Measurements from ENCODE around the gene OR10G8. TPM values are rescaled to one million over a fixed set of nuclear protein-coding genes. Genes with fewer than 3 reads are reported as not detected.
A peak's percentile ranks its signal among the peaks of the same experiment; 100 is the strongest.

Gene OR10G8
- total and polyA plus RNA-seq, 8 donors: not detected

DNA sequence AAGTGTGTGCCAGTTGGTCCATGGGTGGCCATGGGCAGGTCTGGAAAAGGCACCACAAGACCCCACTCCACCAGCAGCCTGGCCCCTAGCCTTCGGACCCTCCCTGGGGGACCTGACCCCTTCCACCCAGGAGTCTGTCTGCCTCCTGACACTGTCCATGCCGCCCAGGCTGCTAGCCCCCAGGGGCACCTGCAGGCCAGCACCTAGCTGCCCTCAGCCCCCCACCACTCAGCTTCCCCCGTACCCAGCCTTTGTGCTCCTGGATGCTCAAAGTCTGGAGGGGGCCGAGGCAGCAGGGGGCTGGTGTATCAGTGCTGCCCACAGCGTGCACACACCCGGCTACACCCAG, 48.9 kb downstream of the OR10G8 start:
- no peak for DNase-seq
- WGBS, 5 donors: 54 to 88% (median 62%) methylated on average over 4 to 6 of the region's 6 CpGs
- Histone ChIP-seq H3K4me3 (peak overlapping the region in 3 of 4 donors; percentile 29 to 43 (median 37)), H3K27ac (peak overlapping the region in 2 of 5 donors; percentile 19 to 24), H3K4me1 (peaks cover 0 to 22% (median 12%) of the 10 kb centered on the region in 4 donors), H3K36me3 (no peaks in the 10 kb centered on the region), H3K27me3 (peaks cover 0 to 51% (median 16%) of the 10 kb centered on the region in 3 donors), H3K9me3 (no peaks in the 10 kb centered on the region)
- intact Hi-C loops (cut with DNase I; ENCODE audit: low total_unique reads): loop anchor here (10.0 kb wide), 1 partner anchor 119 kb away; no protein-coding TSS in a partner anchor
- TF ChIP-seq POLR2AphosphoS5 (IDR thresholded peaks at IDR 0.05) (no peak), EP300 (IDR thresholded peaks at IDR 0.05) (no peak), POLR2A (IDR thresholded peaks at IDR 0.05) (no peak)
- TF ChIP-seq, protein P1, sequence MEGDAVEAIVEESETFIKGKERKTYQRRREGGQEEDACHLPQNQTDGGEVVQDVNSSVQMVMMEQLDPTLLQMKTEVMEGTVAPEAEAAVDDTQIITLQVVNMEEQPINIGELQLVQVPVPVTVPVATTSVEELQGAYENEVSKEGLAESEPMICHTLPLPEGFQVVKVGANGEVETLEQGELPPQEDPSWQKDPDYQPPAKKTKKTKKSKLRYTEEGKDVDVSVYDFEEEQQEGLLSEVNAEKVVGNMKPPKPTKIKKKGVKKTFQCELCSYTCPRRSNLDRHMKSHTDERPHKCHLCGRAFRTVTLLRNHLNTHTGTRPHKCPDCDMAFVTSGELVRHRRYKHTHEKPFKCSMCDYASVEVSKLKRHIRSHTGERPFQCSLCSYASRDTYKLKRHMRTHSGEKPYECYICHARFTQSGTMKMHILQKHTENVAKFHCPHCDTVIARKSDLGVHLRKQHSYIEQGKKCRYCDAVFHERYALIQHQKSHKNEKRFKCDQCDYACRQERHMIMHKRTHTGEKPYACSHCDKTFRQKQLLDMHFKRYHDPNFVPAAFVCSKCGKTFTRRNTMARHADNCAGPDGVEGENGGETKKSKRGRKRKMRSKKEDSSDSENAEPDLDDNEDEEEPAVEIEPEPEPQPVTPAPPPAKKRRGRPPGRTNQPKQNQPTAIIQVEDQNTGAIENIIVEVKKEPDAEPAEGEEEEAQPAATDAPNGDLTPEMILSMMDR (IDR thresholded peaks at IDR 0.05): no peak

DNA sequence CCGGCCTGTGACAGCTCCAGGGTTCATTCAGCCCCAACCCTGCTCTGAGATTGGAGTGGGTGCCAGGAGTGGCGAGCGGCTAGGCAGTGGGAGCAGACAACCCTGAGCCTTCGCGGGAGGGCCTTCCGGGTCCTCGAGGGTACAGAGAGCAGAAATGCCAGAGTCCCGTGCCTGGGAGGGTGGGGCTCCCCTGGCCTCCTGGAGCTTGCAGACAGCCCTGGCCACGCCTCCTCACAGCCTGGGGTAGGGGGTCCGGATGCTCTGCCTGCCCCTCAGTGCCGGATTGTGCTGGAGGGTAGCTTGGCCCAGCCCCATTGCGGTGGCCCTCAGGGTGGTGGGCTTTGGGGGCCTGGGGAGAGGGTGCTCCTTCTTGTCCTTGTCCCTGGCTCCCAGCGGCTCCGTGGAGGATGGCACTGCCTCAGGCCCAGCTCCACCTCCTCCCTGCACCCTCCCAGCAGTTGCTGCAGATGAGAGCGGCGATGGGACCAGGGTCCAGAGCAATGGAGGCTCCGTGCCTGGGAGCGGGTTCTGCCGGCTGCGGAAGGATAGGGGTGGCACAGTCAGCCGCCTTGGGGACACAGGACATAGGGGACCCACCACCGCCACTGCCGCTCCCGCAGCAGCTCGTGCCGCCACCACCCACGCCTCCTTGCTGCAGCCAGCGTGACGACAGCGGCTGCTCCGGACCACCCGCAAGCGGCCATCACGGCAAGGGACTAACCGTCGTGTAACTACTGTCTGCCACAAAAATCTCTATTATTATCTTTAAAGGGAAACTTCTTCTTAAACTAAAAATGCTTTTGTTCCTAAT, 49.4 kb downstream of the OR10G8 start:
- Histone ChIP-seq H3K27me3 (peaks cover 0 to 50% (median 16%) of the 10 kb centered on the region in 3 donors), H3K36me3 (no peaks in the 10 kb centered on the region), H3K9me3 (no peaks in the 10 kb centered on the region), H3K27ac (peak overlapping the region in 2 of 5 donors; percentile 19 to 24), H3K4me3 (peak overlapping the region; percentile 29 to 45 (median 40)), H3K4me1 (peaks cover 0 to 22% (median 12%) of the 10 kb centered on the region in 4 donors)
- WGBS, 5 donors: 5 to 12% (median 7%) methylated on average over 24 to 36 of the region's 36 CpGs
- DNase-seq: peak in 1 of 2 donors; percentile 69
- intact Hi-C loops (cut with DNase I; ENCODE audit: low total_unique reads): loop anchor here (10.0 kb wide), 1 partner anchor 119 kb away; no protein-coding TSS in a partner anchor
- TF ChIP-seq POLR2A (IDR thresholded peaks at IDR 0.05): no peak
- TF ChIP-seq, protein P1 (IDR thresholded peaks at IDR 0.05): no peak
- TF ChIP-seq POLR2AphosphoS5 (IDR thresholded peaks at IDR 0.05): no peak
- TF ChIP-seq EP300 (IDR thresholded peaks at IDR 0.05): no peak

DNA sequence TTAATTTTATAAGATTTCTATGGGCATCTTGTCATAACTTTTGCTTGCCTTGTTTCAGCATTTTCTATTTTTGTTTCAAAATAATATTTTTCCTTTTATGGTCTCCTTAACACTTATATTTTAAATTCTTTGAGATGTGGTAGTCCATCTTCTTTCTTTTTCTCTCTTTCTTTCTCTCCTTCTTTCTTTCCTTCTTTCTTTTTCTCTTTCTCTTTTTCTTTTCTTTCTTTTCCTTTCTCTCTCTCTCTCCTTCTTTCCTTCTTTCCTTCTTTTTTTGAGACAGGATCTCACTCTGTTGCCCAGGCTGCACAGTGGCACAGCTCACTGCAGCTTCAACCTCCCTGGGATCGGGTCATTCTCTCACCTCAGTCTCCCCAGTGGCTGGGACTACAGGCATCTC, 50.7 kb downstream of the OR10G8 start:
- Histone ChIP-seq H3K27me3 (peaks cover 0 to 49% (median 16%) of the 10 kb centered on the region in 3 donors), H3K4me3 (no peak overlapping the region), H3K36me3 (no peaks in the 10 kb centered on the region), H3K27ac (no peak overlapping the region), H3K9me3 (no peaks in the 10 kb centered on the region), H3K4me1 (peaks cover 0 to 12% (median 9%) of the 10 kb centered on the region in 4 donors)
- WGBS, 5 donors: 47 to 97% (median 84%) methylated on average over 1 of the region's 1 CpG
- TF ChIP-seq EP300 (IDR thresholded peaks at IDR 0.05) (no peak), POLR2A (IDR thresholded peaks at IDR 0.05) (no peak), POLR2AphosphoS5 (IDR thresholded peaks at IDR 0.05) (no peak)
- TF ChIP-seq, protein P1 (IDR thresholded peaks at IDR 0.05): no peak
- DNase-seq: no peak
- intact Hi-C loops (cut with DNase I; ENCODE audit: low total_unique reads): loop anchor here (10.0 kb wide), 1 partner anchor 118 kb away; no protein-coding TSS in a partner anchor

DNA sequence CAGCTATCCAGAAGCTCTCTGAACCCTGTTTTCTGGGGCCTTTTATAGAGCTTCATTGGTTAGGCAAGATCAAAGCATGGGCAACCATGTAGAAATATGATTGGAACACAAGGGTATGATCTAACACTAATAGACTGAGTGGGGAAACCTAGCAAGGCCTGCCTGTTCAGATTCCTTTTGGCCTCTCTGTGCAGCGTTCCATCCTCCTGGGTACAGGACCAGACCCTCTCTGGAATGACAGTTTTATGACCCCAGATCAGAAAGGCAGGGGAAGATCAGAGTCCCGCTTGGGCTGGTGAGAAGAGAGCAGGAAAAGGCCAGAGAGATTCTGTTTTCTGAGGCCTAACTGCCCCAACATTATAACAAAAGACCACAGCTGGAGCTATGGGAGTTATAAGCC, 52.0 kb downstream of the OR10G8 start:
- H3K4me3 ChIP-seq: no peak overlapping the region
- peaks cover 0 to 46% (median 16%) of the 10 kb centered on the region in 3 donors for H3K27me3 ChIP-seq
- H3K27ac ChIP-seq: peak overlapping the region in 1 of 5 donors; percentile 32
- H3K9me3 ChIP-seq: no peaks in the 10 kb centered on the region
- intact Hi-C loops (cut with DNase I; ENCODE audit: low total_unique reads): loop anchor here (10.0 kb wide), 1 partner anchor 116 kb away; no protein-coding TSS in a partner anchor
- WGBS, 5 donors: 77 to 97% (median 88%) methylated on average over 2 of the region's 2 CpGs
- DNase-seq: no peak
- peaks cover 0 to 12% (median 9%) of the 10 kb centered on the region in 4 donors for H3K4me1 ChIP-seq
- H3K36me3 ChIP-seq: no peaks in the 10 kb centered on the region
- TF ChIP-seq EP300 (IDR thresholded peaks at IDR 0.05): no peak
